Vagina (tissue), 2 donors: ENCODE data around the gene MARK2. TPM values are rescaled to one million over a fixed set of nuclear protein-coding genes. Genes with fewer than 3 reads are reported as not detected.

Experiments used
- DNase-seq, 2 donors: peaks; one replicate each; pipeline ENCODE4 v3.0.0-alpha.2; 2017; ENCODE audit errors: extremely low spot score in 2 of 2
- H3K27ac ChIP-seq: fragments of 200-600 bp; sonication (generic); one replicate; pipeline ENCODE4 v1.5.1; 2019
- H3K27me3 ChIP-seq: fragments of 200-600 bp; sonication (generic); one replicate; pipeline ENCODE4 v1.5.1; 2019
- H3K36me3 ChIP-seq, 2 donors: fragments of 200-600 bp; sonication (generic); one replicate each; pipeline ENCODE4 v1.5.1; 2017 to 2019
- H3K4me1 ChIP-seq: fragments of 200-600 bp; sonication (generic); one replicate; pipeline ENCODE4 v1.5.1; 2019
- H3K4me3 ChIP-seq, 2 donors: fragments of 200-600 bp; sonication (generic); 1 replicate in 1 of 2; 2 replicates in 1 of 2; pipeline ENCODE4 v1.5.1; 2016 to 2019
- H3K9me3 ChIP-seq: fragments of 200-600 bp; sonication (generic); one replicate; pipeline ENCODE4 v1.5.1; 2019
- POLR2A ChIP-seq, 2 donors: fragments of 450-650 bp; IDR thresholded peaks; one replicate each; pipeline ENCODE4 v1.6.1; 2017; ENCODE audit warnings: antibody characterized with exemption in 2 of 2, mild to moderate bottlenecking in 2 of 2, moderate library complexity in 2 of 2
- POLR2AphosphoS5 ChIP-seq, 2 donors: sonication (generic); formaldehyde crosslinking; IDR thresholded peaks; one replicate each; pipeline ENCODE4 v1.9.0; 2017; ENCODE audit warnings: antibody characterized with exemption in 2 of 2, mild to moderate bottlenecking in 2 of 2, low read depth in 1 of 2; ENCODE audit not compliant: insufficient read depth in 1 of 2
- intact Hi-C: fragments of 100-400 bp; cut with DNase I; formaldehyde crosslinking; loops from one replicate; pipeline ENCODE4 v1.15.1; 2023
- total RNA-seq: library from RNA; depleted of rRNA; stranded (reverse); fragments of >200 nt; gene quantifications from one replicate; pipeline ENCODE4 v1.2.3, GENCODE V29; 2016
- TF ChIP-seq, protein P1 (sequence below), 3 experiments: fragments of 450-650 bp in 2 of 3; fragments of 200-600 bp in 1 of 3; sonication (generic) in 1 of 3; IDR thresholded peaks; one replicate each; pipeline ENCODE4 v1.5.1; 2017 to 2019; ENCODE audit warnings: antibody characterized with exemption in 3 of 3, mild to moderate bottlenecking in 2 of 3, moderate library complexity in 2 of 3

MARK2 gene
- total RNA-seq, 1 donor from 2014 or later = 35.6 TPM

DNA sequence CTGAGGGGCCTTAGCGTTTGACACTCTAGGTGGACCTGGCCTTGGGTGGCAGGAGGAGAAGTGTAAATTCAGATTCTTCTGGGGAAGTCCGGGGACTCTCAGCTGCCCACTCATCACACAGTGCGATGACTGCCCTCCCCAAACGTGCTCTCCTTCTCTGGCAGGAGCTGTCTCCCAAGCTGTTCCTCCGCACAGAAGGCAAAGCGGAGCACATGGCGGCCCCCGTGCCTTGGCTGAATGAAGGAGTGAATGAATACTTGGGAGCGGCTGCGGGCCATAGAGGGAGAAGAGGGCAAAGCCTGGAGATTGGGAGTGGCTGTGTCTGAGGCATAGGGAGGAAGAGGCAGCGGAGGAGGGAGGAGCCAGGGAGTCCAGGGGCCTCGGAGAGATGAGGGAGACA, 93.0 kb downstream of the MARK2 start:
- TF ChIP-seq, protein P1, sequence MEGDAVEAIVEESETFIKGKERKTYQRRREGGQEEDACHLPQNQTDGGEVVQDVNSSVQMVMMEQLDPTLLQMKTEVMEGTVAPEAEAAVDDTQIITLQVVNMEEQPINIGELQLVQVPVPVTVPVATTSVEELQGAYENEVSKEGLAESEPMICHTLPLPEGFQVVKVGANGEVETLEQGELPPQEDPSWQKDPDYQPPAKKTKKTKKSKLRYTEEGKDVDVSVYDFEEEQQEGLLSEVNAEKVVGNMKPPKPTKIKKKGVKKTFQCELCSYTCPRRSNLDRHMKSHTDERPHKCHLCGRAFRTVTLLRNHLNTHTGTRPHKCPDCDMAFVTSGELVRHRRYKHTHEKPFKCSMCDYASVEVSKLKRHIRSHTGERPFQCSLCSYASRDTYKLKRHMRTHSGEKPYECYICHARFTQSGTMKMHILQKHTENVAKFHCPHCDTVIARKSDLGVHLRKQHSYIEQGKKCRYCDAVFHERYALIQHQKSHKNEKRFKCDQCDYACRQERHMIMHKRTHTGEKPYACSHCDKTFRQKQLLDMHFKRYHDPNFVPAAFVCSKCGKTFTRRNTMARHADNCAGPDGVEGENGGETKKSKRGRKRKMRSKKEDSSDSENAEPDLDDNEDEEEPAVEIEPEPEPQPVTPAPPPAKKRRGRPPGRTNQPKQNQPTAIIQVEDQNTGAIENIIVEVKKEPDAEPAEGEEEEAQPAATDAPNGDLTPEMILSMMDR (IDR thresholded peaks at IDR 0.05) = no peak
- TF ChIP-seq POLR2A (IDR thresholded peaks at IDR 0.05) = no peak
- no peak for TF ChIP-seq POLR2AphosphoS5 (IDR thresholded peaks at IDR 0.05; ENCODE audit: insufficient read depth in 1 of 2, low read depth in 1 of 2)
- Histone ChIP-seq H3K9me3 (no peaks in the 10 kb centered on the region), H3K36me3 (no peaks in the 10 kb centered on the region), H3K27me3 (no peaks in the 10 kb centered on the region), H3K4me3 (no peak overlapping the region), H3K27ac (no peak overlapping the region), H3K4me1 (no peaks in the 10 kb centered on the region)
- DNase-seq = no peak
- intact Hi-C loops = no loop called here

DNA sequence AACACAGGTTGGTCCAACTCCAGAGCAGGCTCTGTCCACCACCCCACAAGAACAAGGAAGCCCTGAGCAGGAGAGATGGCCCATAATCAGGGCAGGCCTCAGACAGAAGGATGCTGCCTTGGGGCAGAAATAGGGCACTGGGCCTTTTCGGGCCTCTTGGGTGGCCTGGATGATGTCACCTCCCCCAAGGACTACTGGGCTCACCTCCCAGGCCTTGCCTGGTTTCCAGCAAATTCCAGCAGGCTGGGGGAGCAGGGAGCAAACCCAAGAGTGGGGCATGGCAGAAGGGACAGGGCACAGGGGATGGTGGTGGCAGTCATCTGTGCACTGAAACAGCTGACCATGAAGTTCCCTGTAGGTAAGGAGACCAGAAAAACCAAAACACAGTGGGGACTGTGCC, 94.5 kb downstream of the MARK2 start:
- intact Hi-C loops = no loop called here
- H3K4me3 ChIP-seq = no peak overlapping the region
- H3K27ac ChIP-seq = no peak overlapping the region
- TF ChIP-seq POLR2AphosphoS5 (IDR thresholded peaks at IDR 0.05; ENCODE audit: insufficient read depth in 1 of 2, low read depth in 1 of 2) (no peak), POLR2A (IDR thresholded peaks at IDR 0.05) (no peak)
- TF ChIP-seq, protein P1 (IDR thresholded peaks at IDR 0.05) = no peak
- H3K36me3 ChIP-seq = no peaks in the 10 kb centered on the region
- peaks cover 5% of the 10 kb centered on the region for H3K4me1 ChIP-seq
- no peak for DNase-seq
- no peaks in the 10 kb centered on the region for H3K27me3 ChIP-seq
- H3K9me3 ChIP-seq = no peaks in the 10 kb centered on the region

DNA sequence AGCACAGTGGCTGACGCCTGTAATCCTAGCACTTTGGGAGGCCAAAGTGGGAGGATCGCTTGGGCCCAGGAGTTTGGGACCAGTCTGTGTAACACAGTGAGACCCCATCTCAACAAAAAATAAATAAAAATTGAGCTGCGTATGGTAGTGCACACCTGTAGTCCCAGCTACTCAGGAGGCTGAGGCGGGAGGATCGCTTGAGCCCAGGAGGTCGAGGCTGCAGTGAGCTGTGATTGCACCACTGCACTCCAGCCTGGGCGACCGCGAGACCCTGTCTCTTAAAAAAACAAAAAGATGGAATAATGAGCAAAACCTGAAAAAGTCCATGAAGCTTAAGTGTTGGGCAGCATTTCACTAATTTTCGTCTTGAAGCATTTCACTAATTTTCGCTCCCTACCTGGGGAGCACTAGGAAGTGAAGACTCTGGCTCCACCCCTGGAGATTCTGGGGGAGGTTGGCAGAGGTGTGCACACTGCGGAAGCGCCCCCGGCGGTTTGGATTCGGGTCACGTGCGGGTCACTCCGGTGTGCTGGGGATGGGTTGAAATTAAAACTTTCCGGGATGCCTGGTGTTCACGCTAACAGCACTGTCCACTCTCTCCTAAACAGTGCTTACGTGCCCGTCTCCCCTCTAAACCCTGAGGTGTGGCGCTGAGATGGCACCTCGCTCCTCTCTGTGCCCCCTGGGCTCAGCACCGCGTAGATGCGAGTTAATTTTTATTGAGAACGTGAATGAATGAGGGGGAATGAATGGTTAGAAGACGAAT, 99.0 kb downstream of the MARK2 start:
- H3K27me3 ChIP-seq = no peaks in the 10 kb centered on the region
- H3K9me3 ChIP-seq = no peaks in the 10 kb centered on the region
- DNase-seq = no peak
- intact Hi-C loops = no loop called here
- TF ChIP-seq, protein P1 (IDR thresholded peaks at IDR 0.05) = no peak
- no peaks in the 10 kb centered on the region for H3K36me3 ChIP-seq
- H3K27ac ChIP-seq = no peak overlapping the region
- peaks cover 21% of the 10 kb centered on the region for H3K4me1 ChIP-seq
- H3K4me3 ChIP-seq = peak overlapping the region; percentile 68

DNA sequence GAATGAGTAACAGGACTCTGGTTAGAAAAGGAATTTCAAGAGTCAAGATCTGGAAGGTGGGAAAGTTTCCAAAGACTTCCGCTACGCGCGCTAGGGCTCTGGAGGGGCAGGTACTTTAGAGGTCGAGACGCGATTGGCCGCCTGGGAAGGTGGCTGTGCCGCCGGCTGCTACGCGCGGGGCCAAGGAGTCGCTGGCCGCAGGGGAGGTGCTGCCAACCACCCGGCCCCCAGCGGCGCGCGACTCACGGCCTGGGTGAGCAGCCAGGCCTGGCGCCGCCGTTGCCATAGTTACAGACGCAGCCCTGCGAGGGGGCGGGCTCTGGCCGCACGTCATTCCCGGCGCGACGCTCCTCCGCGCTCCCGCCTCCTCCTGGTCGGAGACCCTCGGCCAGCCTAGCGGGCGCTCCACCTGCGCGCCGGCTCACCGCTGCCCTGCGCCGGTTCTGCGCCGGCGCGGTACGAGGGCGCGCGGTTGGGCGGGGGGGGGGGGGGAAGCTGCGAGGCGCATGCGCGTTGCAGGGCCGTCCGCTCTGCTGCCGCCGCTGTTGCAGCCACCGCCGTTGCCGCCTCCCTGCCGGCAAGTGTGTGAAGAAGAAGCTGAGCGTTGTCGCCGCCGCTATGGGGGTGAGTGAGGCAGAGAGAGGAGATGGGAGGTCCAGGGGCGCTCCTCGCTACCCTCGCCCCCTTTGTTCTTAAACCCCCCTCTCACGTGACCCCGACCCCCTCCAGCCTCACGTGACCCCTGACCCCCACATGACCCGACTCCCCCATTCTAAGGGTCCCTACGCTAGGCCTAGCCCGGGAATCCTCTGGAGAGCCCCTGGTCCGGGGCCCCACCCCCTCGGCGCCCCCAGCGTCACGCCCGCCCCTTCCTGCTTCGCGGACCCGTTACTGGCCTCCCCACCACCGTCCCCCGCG, 99.8 kb downstream of the MARK2 start, which contains the start of gene NAA40:
TSS of gene NAA40 (plus strand) at position 524 of the 918 bp plus-strand sequence. CDS start at position 619, 95 bp downstream.
- Histone ChIP-seq H3K4me3 (peak within 1 kb of the TSS; percentile 68), H3K27me3 (no peaks in the 10 kb centered on the region), H3K36me3 (no peaks in the 10 kb centered on the region), H3K4me1 (peaks cover 21% of the 10 kb centered on the region), H3K27ac (peak within 1 kb of the TSS; percentile 67), H3K9me3 (no peaks in the 10 kb centered on the region)
- no peak for DNase-seq
- TF ChIP-seq, protein P1 (IDR thresholded peaks at IDR 0.05) = peak in 1 of 3 experiments; percentile 10
- TF ChIP-seq POLR2A (IDR thresholded peaks at IDR 0.05) (no peak), POLR2AphosphoS5 (IDR thresholded peaks at IDR 0.05; ENCODE audit: insufficient read depth in 1 of 2, low read depth in 1 of 2) (peak in 1 of 2 donors; percentile 41)
- intact Hi-C loops = no loop called here
